Bronchial epithelial cell (primary cell): ENCODE data around the gene EDN2. TPM values are rescaled to one million over a fixed set of nuclear protein-coding genes. Genes with fewer than 3 reads are reported as not detected.
A peak's percentile ranks its signal among the peaks of the same experiment; 100 is the strongest.

ENCODE experiments used
- DNase-seq: peaks from one replicate; pipeline ENCODE4 v3.0.0-alpha.2; 2010; ENCODE audit warnings: low read depth
- FAIRE-seq: peaks from 2 replicates; lab custom pipeline; 2011; peaks lifted over from hg19 to GRCh38; lab: Jason Lieb, UNC
- H3K27me3 ChIP-seq: 2 replicates; pipeline ENCODE4 v1.5.1; 2011; ENCODE audit warnings: low read length; ENCODE audit not compliant: control insufficient read depth, insufficient read depth
- H3K36me3 ChIP-seq: 2 replicates; pipeline ENCODE4 v1.5.1; 2011; ENCODE audit warnings: low read length; ENCODE audit not compliant: control insufficient read depth, insufficient read depth
- H3K4me3 ChIP-seq: 2 replicates; pipeline ENCODE4 v1.5.1; 2011; ENCODE audit warnings: mild to moderate bottlenecking, low read depth, low read length, control low read depth
- total RNA-seq: library from RNA; depleted of rRNA; stranded (reverse); fragments of >200 nt; gene quantifications from 2 replicates; pipeline ENCODE4 v1.2.1, GENCODE V29; 2014
- TF ChIP-seq, protein P1 (sequence below): IDR thresholded peaks from 2 replicates; pipeline ENCODE4 v1.5.1; 2011; ENCODE audit warnings: mild to moderate bottlenecking, moderate library complexity, low read length, control low read depth, inconsistent platforms; ENCODE audit not compliant: insufficient read depth, severe bottlenecking

Gene EDN2
- total RNA-seq, 1 donor from 2014 or later, result 1.6 TPM

DNA sequence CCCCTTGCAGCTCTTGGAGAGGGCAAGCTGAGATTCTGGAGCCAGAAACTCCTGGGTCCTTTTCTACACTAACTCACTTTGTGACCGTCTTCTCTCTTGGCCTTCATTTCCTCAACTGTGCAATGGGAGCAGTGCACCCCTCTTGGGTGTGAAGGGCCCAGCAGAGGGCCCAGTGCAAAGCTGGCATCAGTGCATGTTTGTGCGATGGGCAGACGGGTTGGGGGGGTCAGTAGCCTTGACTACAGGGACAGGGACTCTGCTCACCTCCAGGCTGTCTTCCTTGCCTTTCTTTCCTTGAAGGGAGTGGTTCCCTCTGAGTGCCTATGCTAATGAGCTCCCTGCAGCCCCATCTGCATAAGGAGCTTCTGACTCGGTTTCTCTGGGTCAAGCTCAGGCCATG, 51.0 kb downstream of the EDN2 start:
- FAIRE-seq (peak; percentile 40), DNase-seq (no peak)

DNA sequence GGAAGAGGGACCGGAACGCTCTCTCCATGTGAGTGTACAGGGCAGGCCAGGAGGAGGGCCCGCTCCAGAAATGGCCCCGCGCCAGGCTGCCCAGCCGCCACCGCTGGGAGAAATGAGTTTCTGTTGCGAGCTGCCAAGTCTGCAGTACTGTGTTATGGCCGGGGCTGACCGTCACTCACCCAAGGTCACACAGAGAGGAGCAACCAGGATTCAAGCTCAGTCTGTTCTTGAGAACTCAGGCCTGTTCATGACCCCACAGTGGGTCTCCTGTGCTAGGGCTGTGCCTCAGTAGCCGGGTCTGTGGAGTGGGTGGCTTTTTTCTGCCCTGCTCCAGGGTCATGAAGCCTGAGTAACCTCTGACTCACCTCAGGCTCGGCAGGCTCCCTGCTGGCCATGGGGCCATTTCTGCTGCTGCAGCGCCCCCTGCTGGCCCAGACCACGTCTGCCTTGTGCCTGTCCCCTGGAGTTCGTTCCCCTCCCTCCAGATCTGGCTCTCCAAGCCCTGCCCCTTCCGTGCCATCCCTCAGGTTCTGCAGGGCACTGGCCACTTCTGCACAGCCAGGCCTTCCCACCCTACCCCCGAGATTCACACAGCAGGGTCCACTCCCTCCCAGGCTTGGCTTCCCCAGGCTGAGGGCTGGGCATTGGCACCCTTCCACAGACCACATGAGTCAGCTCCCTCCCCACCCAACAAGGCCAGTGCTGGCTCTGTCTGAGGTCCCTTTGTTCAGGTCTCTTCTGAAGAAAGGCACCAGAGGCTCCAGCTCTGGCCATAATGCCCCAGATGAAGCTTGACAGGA, 51.8 kb downstream of the EDN2 start:
- H3K36me3 ChIP-seq, result no peaks in the 10 kb centered on the region
- H3K27me3 ChIP-seq, result peaks cover 16% of the 10 kb centered on the region
- TF ChIP-seq, protein P1, sequence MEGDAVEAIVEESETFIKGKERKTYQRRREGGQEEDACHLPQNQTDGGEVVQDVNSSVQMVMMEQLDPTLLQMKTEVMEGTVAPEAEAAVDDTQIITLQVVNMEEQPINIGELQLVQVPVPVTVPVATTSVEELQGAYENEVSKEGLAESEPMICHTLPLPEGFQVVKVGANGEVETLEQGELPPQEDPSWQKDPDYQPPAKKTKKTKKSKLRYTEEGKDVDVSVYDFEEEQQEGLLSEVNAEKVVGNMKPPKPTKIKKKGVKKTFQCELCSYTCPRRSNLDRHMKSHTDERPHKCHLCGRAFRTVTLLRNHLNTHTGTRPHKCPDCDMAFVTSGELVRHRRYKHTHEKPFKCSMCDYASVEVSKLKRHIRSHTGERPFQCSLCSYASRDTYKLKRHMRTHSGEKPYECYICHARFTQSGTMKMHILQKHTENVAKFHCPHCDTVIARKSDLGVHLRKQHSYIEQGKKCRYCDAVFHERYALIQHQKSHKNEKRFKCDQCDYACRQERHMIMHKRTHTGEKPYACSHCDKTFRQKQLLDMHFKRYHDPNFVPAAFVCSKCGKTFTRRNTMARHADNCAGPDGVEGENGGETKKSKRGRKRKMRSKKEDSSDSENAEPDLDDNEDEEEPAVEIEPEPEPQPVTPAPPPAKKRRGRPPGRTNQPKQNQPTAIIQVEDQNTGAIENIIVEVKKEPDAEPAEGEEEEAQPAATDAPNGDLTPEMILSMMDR, result peak; percentile 97
- H3K4me3 ChIP-seq, result no peak overlapping the region
- DNase-seq, result peak; percentile 76
- peak; percentile 7 for FAIRE-seq

More for the DNA sequence above, 51.0 kb downstream of the EDN2 start:
- H3K36me3 ChIP-seq, result no peaks in the 10 kb centered on the region
- no peak overlapping the region for H3K4me3 ChIP-seq
- TF ChIP-seq, protein P1, result no peak
- peaks cover 16% of the 10 kb centered on the region for H3K27me3 ChIP-seq

DNA sequence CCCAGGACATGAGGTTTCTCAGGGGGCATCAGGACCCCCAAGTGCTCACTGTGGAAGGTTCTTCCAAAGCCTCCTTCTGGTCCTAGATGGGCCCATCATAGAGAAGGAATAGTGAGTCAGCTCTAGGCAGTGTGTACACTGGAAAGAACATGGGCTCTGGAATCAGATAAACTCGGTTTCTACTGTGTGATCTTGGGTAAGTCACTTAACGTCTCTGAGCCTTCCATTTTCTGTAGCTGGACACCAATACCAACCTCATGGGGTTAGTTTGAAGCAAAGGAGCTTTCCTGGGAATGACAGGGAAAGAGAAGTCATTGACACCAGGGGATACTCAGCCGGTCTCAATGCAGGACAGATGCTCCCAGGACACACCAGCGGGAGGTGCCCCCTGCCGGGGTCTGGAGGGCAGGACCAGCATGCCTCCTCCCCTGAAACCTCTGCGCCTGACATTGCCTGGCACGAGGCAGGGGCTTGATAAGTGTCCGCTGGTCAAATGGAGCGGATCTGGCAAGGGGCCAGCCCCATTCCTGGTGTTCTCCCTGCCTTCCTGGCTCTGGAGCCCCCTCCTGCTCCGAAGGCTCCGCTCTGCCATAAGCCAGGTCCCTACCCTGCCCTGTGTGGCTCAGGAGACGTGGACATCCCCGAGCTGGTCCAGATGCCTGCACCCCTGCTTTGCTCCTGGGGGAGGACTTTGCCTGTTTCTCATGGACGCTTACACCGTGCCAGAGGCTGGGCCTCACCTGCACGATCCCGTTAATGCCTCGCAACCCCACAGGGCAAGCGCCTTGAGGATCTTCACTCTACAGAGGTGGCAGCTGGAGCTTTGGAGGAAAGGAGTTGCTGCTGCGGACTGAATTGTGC, 52.8 kb downstream of the EDN2 start:
- no peak overlapping the region for H3K4me3 ChIP-seq
- TF ChIP-seq, protein P1, result no peak
- DNase-seq (no peak), FAIRE-seq (no peak)
- peaks cover 12% of the 10 kb centered on the region for H3K27me3 ChIP-seq
- H3K36me3 ChIP-seq, result no peaks in the 10 kb centered on the region

DNA sequence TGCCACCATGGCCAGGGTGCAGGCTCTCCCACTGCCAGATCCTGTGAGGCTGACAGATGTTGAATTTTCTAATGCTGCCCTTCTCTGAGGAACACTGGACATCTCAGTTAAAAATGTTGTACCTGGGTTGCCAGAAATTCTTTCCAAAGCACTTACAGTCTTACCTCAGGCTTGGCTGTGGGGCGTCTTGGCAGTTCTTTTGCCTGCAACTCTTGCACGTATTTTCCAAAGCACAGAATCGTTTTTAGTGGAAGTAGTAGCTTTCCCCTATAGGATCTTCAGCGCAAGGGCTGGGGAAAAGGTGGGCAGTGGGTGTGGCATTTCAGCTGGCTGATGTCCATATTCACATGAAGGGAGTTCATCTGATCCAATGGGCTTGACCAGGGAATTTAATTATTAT, 53.9 kb downstream of the EDN2 start:
- no peak for DNase-seq
- peaks cover 7% of the 10 kb centered on the region for H3K27me3 ChIP-seq
- TF ChIP-seq, protein P1, result no peak
- no peaks in the 10 kb centered on the region for H3K36me3 ChIP-seq
- no peak overlapping the region for H3K4me3 ChIP-seq
- FAIRE-seq, result no peak

DNA sequence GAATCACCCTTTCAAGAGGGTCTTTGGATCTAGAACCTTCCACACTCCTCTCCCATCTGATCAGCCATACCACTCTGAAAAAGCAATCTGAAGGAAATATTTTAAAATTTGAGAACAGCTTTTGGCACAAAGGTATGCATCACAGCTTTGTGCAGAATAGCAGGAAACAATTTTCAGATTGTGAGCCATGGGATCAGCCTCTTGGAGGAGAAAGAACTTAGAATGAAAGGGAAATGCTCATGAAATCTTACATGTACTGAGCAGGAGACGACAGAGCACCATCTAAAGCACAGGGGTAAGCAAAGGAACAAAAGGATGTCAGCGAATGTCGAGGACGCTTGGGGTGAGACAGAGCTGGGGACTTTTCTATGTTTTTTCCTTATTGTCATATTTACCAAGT, 54.4 kb downstream of the EDN2 start:
- Histone ChIP-seq H3K4me3 (no peak overlapping the region), H3K36me3 (no peaks in the 10 kb centered on the region), H3K27me3 (peaks cover 7% of the 10 kb centered on the region)
- no peak for DNase-seq
- TF ChIP-seq, protein P1, result no peak
- no peak for FAIRE-seq
